NCI-H2227 (cell line): ENCODE data around the gene BRINP3.
"Not testable (repeated sequence)": the region's sequence is repeated elsewhere in the genome, so short reads cannot be mapped to it uniquely, and the experiment has no call there.

ENCODE experiments used
- DNase-seq: peaks from one replicate; lab custom pipeline; 2025; ENCODE audit not compliant: unreplicated experiment; lab: John Stamatoyannopoulos, UW

Gene BRINP3

GRCh38 chr1:190126728-190127127 lies 350.9 kb downstream of the BRINP3 start:
- no peak for DNase-seq

- no peak for DNase-seq
Observed at GRCh38 chr1:190124068-190124467, 353.6 kb downstream of the BRINP3 start.

- DNase-seq: not testable (repeated sequence)
Observed at GRCh38 chr1:190120564-190120963, 357.1 kb downstream of the BRINP3 start.

DNA sequence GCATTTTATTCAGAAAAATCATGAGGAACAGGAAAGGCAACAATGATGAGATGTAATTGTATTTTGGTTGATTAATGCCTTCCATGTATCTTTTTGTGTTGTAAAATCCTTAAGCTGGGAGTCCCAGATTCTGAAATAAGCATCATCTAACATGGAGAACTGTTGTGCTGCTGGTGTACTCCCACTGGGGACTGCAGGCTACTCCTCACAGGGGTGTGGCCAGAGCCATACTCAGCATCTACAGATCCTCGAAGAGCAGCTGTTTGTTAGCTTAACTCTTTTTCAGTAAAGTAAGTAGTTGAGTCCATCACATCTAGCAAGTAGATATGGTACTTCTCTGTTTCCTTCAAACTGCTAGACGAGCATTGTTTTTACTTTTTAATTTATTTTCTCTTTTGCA lies 358.0 kb downstream of the BRINP3 start:
- DNase-seq: no peak

GRCh38 chr1:190116921-190117320 lies 360.7 kb downstream of the BRINP3 start:
- DNase-seq: no peak

DNA sequence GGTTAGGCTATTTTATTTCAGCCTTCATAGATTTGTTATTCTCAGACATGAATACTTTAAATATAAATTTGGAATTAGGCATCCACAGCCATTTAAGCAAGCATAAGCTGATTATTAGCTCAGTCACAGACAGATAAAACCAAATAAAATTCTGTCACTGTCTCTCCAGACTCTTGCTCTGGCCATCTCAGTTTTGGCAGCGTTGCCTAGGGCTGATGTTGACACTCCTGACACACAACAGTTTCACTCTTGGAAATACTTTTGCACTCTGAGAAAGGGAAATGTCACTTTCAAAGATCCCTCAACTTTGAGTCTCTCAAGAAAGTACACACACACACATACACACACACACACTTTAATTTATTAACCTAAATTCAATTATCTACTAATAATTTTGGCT lies 372.7 kb downstream of the BRINP3 start:
- no peak for DNase-seq

GRCh38 chr1:190102757-190103326 lies 374.8 kb downstream of the BRINP3 start:
- no peak for DNase-seq

- no peak for DNase-seq
Observed at GRCh38 chr1:190101756-190102155, 375.9 kb downstream of the BRINP3 start.

- no peak for DNase-seq
Observed at GRCh38 chr1:190098756-190099155, 378.9 kb downstream of the BRINP3 start.

- no peak for DNase-seq
Observed at GRCh38 chr1:190098107-190098506, 379.6 kb downstream of the BRINP3 start.

- DNase-seq: no peak
Observed at GRCh38 chr1:190095596-190095995, 382.1 kb downstream of the BRINP3 start.

- DNase-seq: no peak
Observed at GRCh38 chr1:190084552-190084951, 393.1 kb downstream of the BRINP3 start.

GRCh38 chr1:190068304-190068703 lies 409.4 kb downstream of the BRINP3 start:
- DNase-seq: no peak

- no peak for DNase-seq
Observed at GRCh38 chr1:190067592-190067991, 410.1 kb downstream of the BRINP3 start.

DNA sequence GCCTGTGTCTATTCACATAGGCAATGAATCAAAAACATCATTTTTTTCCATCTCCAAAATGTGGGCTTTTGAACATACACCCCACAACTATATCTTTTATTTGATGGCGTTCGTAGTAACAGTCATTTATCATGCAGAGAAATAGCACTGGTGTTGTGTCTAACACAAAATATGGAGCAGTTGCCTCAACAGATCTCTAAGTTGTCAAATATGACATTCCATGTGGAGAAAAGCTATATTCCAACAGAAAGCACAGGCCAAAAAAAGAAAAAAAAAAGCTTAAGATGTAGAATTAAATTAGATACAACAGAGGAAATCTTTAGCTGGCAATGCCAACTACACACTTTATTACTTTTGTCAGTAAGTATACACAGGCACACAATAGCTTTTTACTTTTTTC lies 411.7 kb downstream of the BRINP3 start:
- no peak for DNase-seq

- DNase-seq: no peak
Observed at GRCh38 chr1:190049314-190049713, 428.4 kb downstream of the BRINP3 start.
